Measurements from ENCODE around the gene EBP. TPM values are rescaled to one million over a fixed set of nuclear protein-coding genes. Genes with fewer than 3 reads are reported as not detected.

EBP gene
- total RNA-seq, 1 donor from 2014 or later, result 39.1 TPM

GRCh38 chrX:48474581-48474980 is 47.0 kb upstream of the EBP start:
- H3K9me3 Mint-ChIP-seq (ENCODE audit: low read depth), result peaks cover 5% of the 10 kb centered on the region
- H3K27me3 Mint-ChIP-seq (ENCODE audit: low read depth), result no peaks in the 10 kb centered on the region
- DNase-seq (ENCODE audit: low spot score), result no peak
- peak overlapping the region; percentile 96 for H3K4me3 Mint-ChIP-seq (ENCODE audit: unreplicated experiment)
- peaks cover 39% of the 10 kb centered on the region for H3K4me1 Mint-ChIP-seq (ENCODE audit: low read depth)
- H3K27ac Mint-ChIP-seq (ENCODE audit: unreplicated experiment), result no peak overlapping the region
- peaks cover 5% of the 10 kb centered on the region for H3K36me3 Mint-ChIP-seq (ENCODE audit: low read depth)
- TF ChIP-seq CTCF (IDR thresholded peaks at IDR 0.05), result no peak

DNA sequence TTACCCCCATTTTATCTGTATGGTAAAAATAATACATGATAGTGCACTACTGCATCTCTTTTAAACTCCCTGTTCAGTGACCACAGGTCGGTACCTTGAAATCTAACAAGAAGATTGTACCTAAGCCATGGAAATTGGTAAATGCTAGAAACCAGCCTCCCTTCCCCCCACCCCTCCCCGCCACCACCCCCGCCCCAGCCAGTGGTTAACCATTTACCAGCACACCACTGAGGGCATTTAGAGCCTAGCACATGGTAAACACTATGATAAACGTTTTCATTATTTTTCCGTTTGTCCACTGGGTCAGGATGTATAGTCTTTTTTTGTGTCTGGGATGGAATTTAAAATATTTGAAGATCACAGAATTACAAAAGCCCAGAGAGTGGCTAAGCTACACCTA is 46.3 kb upstream of the EBP start:
- Mint-ChIP-seq H3K27me3 (ENCODE audit: low read depth) (no peaks in the 10 kb centered on the region), H3K9me3 (ENCODE audit: low read depth) (peaks cover 7% of the 10 kb centered on the region), H3K36me3 (ENCODE audit: low read depth) (peaks cover 5% of the 10 kb centered on the region), H3K4me1 (ENCODE audit: low read depth) (peaks cover 39% of the 10 kb centered on the region), H3K4me3 (ENCODE audit: unreplicated experiment) (peak overlapping the region; percentile 96), H3K27ac (ENCODE audit: unreplicated experiment) (peak overlapping the region; percentile 95)
- no peak for DNase-seq (ENCODE audit: low spot score)
- no peak for TF ChIP-seq CTCF (IDR thresholded peaks at IDR 0.05)

GRCh38 chrX:48475774-48476577 is 45.6 kb upstream of the EBP start, which contains the start of gene FTSJ1:
Gene FTSJ1 (plus strand): TSS chrX:48476199. CDS start chrX:48478048, 1,849 bp downstream.
- H3K4me1 Mint-ChIP-seq (ENCODE audit: low read depth), result peaks cover 39% of the 10 kb centered on the region
- H3K9me3 Mint-ChIP-seq (ENCODE audit: low read depth), result peaks cover 11% of the 10 kb centered on the region
- TF ChIP-seq CTCF (IDR thresholded peaks at IDR 0.05), result no peak
- peak within 1 kb of the TSS; percentile 95 for H3K27ac Mint-ChIP-seq (ENCODE audit: unreplicated experiment)
- DNase-seq (ENCODE audit: low spot score), result no peak
- peak within 1 kb of the TSS; percentile 96 for H3K4me3 Mint-ChIP-seq (ENCODE audit: unreplicated experiment)
- no peaks in the 10 kb centered on the region for H3K27me3 Mint-ChIP-seq (ENCODE audit: low read depth)
- peaks cover 9% of the 10 kb centered on the region for H3K36me3 Mint-ChIP-seq (ENCODE audit: low read depth)

- H3K4me3 Mint-ChIP-seq (ENCODE audit: unreplicated experiment), result peak overlapping the region; percentile 96
- TF ChIP-seq CTCF (IDR thresholded peaks at IDR 0.05), result no peak
- H3K36me3 Mint-ChIP-seq (ENCODE audit: low read depth), result peaks cover 11% of the 10 kb centered on the region
- H3K27ac Mint-ChIP-seq (ENCODE audit: unreplicated experiment), result peak overlapping the region; percentile 95
- no peaks in the 10 kb centered on the region for H3K27me3 Mint-ChIP-seq (ENCODE audit: low read depth)
- H3K4me1 Mint-ChIP-seq (ENCODE audit: low read depth), result peaks cover 39% of the 10 kb centered on the region
- H3K9me3 Mint-ChIP-seq (ENCODE audit: low read depth), result peaks cover 11% of the 10 kb centered on the region
- DNase-seq (ENCODE audit: low spot score), result no peak
Measured at GRCh38 chrX:48476919-48477318, 44.7 kb upstream of the EBP start.

DNA sequence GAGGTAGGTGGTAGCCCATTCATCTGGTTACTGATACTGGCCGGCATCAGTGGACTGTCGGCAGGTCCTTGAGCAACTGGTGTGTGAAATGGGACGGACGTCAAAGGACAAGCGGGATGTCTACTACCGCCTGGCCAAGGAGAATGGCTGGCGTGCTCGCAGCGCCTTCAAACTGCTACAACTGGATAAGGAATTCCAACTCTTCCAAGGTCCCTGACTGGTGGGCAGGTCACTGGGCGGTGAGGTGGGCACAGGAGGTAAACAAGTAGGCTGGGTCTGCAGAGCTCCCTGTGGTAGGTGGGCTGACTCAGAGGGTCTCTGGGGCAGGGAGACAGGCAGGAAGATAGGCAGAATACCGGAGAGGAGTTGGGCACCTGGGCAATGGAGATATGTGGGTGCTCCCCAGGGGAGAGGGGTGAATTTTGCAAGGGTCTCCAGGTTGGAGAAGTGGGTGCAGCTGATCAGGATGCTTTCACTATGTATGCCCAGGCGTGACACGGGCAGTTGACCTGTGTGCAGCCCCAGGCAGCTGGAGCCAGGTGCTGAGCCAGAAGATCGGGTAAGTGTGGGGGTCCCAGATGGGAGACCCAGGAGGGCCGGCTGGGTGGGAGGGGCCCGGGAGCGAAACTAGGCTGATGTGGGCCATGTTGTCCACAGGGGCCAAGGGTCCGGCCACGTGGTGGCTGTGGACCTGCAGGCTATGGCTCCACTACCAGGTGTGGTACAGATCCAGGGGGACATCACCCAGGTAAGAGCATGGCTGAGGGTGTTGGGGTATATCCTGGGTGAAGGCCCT is 43.5 kb upstream of the EBP start:
- TF ChIP-seq CTCF (IDR thresholded peaks at IDR 0.05), result no peak
- no peak for DNase-seq (ENCODE audit: low spot score)
- Mint-ChIP-seq H3K36me3 (ENCODE audit: low read depth) (peaks cover 14% of the 10 kb centered on the region), H3K4me1 (ENCODE audit: low read depth) (peaks cover 33% of the 10 kb centered on the region), H3K4me3 (ENCODE audit: unreplicated experiment) (peak overlapping the region; percentile 96), H3K27me3 (ENCODE audit: low read depth) (no peaks in the 10 kb centered on the region), H3K9me3 (ENCODE audit: low read depth) (peaks cover 9% of the 10 kb centered on the region), H3K27ac (ENCODE audit: unreplicated experiment) (peak overlapping the region; percentile 64)
